Measurements from ENCODE around the gene PHOX2A.

GRCh38 chr11:72278905-72279304 is 34.9 kb upstream of the PHOX2A start:
- TF ChIP-seq, protein P1, sequence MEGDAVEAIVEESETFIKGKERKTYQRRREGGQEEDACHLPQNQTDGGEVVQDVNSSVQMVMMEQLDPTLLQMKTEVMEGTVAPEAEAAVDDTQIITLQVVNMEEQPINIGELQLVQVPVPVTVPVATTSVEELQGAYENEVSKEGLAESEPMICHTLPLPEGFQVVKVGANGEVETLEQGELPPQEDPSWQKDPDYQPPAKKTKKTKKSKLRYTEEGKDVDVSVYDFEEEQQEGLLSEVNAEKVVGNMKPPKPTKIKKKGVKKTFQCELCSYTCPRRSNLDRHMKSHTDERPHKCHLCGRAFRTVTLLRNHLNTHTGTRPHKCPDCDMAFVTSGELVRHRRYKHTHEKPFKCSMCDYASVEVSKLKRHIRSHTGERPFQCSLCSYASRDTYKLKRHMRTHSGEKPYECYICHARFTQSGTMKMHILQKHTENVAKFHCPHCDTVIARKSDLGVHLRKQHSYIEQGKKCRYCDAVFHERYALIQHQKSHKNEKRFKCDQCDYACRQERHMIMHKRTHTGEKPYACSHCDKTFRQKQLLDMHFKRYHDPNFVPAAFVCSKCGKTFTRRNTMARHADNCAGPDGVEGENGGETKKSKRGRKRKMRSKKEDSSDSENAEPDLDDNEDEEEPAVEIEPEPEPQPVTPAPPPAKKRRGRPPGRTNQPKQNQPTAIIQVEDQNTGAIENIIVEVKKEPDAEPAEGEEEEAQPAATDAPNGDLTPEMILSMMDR (IDR thresholded peaks at IDR 0.05) = no peak
- no peak for TF ChIP-seq JUN (CRISPR knock-in tag; IDR thresholded peaks at IDR 0.05)
- no peak for TF ChIP-seq ELF4 (CRISPR knock-in tag; IDR thresholded peaks at IDR 0.05; ENCODE audit: low read depth)
- no peak for TF ChIP-seq SP1 (CRISPR knock-in tag; conservative IDR thresholded peaks at IDR 0.05)
- no peak for TF ChIP-seq E2F4 (CRISPR knock-in tag; IDR thresholded peaks at IDR 0.05; ENCODE audit: borderline replicate concordance, low read depth)
- TF ChIP-seq, protein P2, sequence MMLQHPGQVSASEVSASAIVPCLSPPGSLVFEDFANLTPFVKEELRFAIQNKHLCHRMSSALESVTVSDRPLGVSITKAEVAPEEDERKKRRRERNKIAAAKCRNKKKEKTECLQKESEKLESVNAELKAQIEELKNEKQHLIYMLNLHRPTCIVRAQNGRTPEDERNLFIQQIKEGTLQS (CRISPR knock-in tag; conservative IDR thresholded peaks at IDR 0.05) = no peak
- no peak for TF ChIP-seq ZNF121 (CRISPR knock-in tag; IDR thresholded peaks at IDR 0.05)
- TF ChIP-seq ETV6 (CRISPR knock-in tag; IDR thresholded peaks at IDR 0.05) = no peak

All from WTC11 (cell line).